Esophagus squamous epithelium (tissue), 5 donors: ENCODE results near the gene TBC1D22B. TPM values are rescaled to one million over a fixed set of nuclear protein-coding genes. Genes with fewer than 3 reads are reported as not detected.
A peak's percentile ranks its signal among the peaks of the same experiment; 100 is the strongest.

Source experiments
- DNase-seq: peaks from one replicate; lab custom pipeline; 2025; lab: John Stamatoyannopoulos, UW
- H3K27ac ChIP-seq, 4 donors: fragments of 200-600 bp; sonication (generic); one replicate each; pipeline ENCODE4 v1.5.1; 2016 to 2019; ENCODE audit warnings: mild to moderate bottlenecking in 1 of 4
- H3K27me3 ChIP-seq, 4 donors: fragments of 200-600 bp; sonication (generic); 1 replicate in 3 of 4; 2 replicates in 1 of 4; pipeline versions ENCODE4 v1.5.1 to v1.6.0; 2017 to 2021; ENCODE audit warnings: antibody characterized with exemption in 1 of 4
- H3K36me3 ChIP-seq, 3 donors: fragments of 200-600 bp; sonication (generic); one replicate each; pipeline ENCODE4 v1.5.1; 2016 to 2019
- H3K4me1 ChIP-seq, 3 donors: fragments of 200-600 bp; sonication (generic); one replicate each; pipeline ENCODE4 v1.5.1; 2017 to 2019
- H3K4me3 ChIP-seq, 4 donors: fragments of 200-600 bp; sonication (generic); 1 replicate in 3 of 4; 2 replicates in 1 of 4; pipeline ENCODE4 v1.5.1; 2016 to 2019; ENCODE audit warnings: mild to moderate bottlenecking in 2 of 4, moderate library complexity in 1 of 4
- H3K9me3 ChIP-seq, 3 donors: fragments of 200-600 bp; sonication (generic); one replicate each; pipeline ENCODE4 v1.5.1; 2016 to 2019
- POLR2A ChIP-seq, 4 donors: fragments of 450-650 bp; IDR thresholded peaks; one replicate each; pipeline ENCODE4 v1.6.1; 2017; ENCODE audit warnings: antibody characterized with exemption in 4 of 4, mild to moderate bottlenecking in 4 of 4, moderate library complexity in 3 of 4
- WGBS, 2 donors: methylation state at CpG; one replicate each; pipeline ENCODE4 v1.1.5; 2018; 5-methylcytosine and 5-hydroxymethylcytosine counted together
- intact Hi-C: fragments of 100-400 bp; cut with DNase I; formaldehyde crosslinking; loops from one replicate; pipeline ENCODE4 v1.15.0; 2022
- total RNA-seq, 4 donors: library from RNA; depleted of rRNA; stranded (reverse); fragments of >200 nt; gene quantifications; one replicate each; pipeline ENCODE4 v1.1.0, GENCODE V29; 2016
- TF ChIP-seq, protein P1 (sequence below), 6 experiments: fragments of 450-650 bp in 4 of 6; fragments of 200-600 bp in 2 of 6; sonication (generic) in 2 of 6; IDR thresholded peaks; one replicate each; pipeline ENCODE4 v1.5.1; 2016 to 2019; ENCODE audit warnings: antibody characterized with exemption in 6 of 6, mild to moderate bottlenecking in 4 of 6, moderate library complexity in 4 of 6
- donor health status: DM: yes; HTN: yes; CAD: no.

Gene TBC1D22B
- total RNA-seq, 4 donors from 2014 or later, result 8.7 to 13.2 (median 10.4) TPM

GRCh38 chr6:37242429-37243052, 15.0 kb upstream of the TBC1D22B start:
- intact Hi-C loops, result no loop called here
- Histone ChIP-seq H3K4me3 (no peak overlapping the region), H3K9me3 (no peaks in the 10 kb centered on the region), H3K36me3 (no peaks in the 10 kb centered on the region), H3K4me1 (peaks cover 27 to 72% (median 36%) of the 10 kb centered on the region in 3 donors), H3K27me3 (no peaks in the 10 kb centered on the region), H3K27ac (peak overlapping the region; percentile 60 to 90 (median 85))
- TF ChIP-seq, protein P1, sequence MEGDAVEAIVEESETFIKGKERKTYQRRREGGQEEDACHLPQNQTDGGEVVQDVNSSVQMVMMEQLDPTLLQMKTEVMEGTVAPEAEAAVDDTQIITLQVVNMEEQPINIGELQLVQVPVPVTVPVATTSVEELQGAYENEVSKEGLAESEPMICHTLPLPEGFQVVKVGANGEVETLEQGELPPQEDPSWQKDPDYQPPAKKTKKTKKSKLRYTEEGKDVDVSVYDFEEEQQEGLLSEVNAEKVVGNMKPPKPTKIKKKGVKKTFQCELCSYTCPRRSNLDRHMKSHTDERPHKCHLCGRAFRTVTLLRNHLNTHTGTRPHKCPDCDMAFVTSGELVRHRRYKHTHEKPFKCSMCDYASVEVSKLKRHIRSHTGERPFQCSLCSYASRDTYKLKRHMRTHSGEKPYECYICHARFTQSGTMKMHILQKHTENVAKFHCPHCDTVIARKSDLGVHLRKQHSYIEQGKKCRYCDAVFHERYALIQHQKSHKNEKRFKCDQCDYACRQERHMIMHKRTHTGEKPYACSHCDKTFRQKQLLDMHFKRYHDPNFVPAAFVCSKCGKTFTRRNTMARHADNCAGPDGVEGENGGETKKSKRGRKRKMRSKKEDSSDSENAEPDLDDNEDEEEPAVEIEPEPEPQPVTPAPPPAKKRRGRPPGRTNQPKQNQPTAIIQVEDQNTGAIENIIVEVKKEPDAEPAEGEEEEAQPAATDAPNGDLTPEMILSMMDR (IDR thresholded peaks at IDR 0.05), result no peak
- no peak for TF ChIP-seq POLR2A (IDR thresholded peaks at IDR 0.05)
- no peak for DNase-seq
- 78 to 95% methylated on average over 1 of the region's 1 CpG for WGBS, 2 donors

GRCh38 chr6:37243131-37243815, 14.3 kb upstream of the TBC1D22B start:
- H3K4me3 ChIP-seq, result no peak overlapping the region
- H3K36me3 ChIP-seq, result no peaks in the 10 kb centered on the region
- WGBS, 2 donors, result 87 to 91% methylated on average over 7 to 8 of the region's 8 CpGs
- peaks cover 27 to 68% (median 36%) of the 10 kb centered on the region in 3 donors for H3K4me1 ChIP-seq
- TF ChIP-seq POLR2A (IDR thresholded peaks at IDR 0.05), result no peak
- TF ChIP-seq, protein P1 (IDR thresholded peaks at IDR 0.05), result no peak
- no peaks in the 10 kb centered on the region for H3K9me3 ChIP-seq
- no peak for DNase-seq
- H3K27me3 ChIP-seq, result no peaks in the 10 kb centered on the region
- H3K27ac ChIP-seq, result peak overlapping the region; percentile 60 to 90 (median 85)
- intact Hi-C loops, result no loop called here

GRCh38 chr6:37243816-37244370, 13.7 kb upstream of the TBC1D22B start:
- WGBS, 2 donors, result 59 to 73% methylated on average over 2 to 3 of the region's 3 CpGs
- peak overlapping the region; percentile 60 to 90 (median 85) for H3K27ac ChIP-seq
- H3K36me3 ChIP-seq, result no peaks in the 10 kb centered on the region
- no peak for DNase-seq
- intact Hi-C loops, result no loop called here
- no peak overlapping the region for H3K4me3 ChIP-seq
- no peaks in the 10 kb centered on the region for H3K27me3 ChIP-seq
- TF ChIP-seq POLR2A (IDR thresholded peaks at IDR 0.05), result no peak
- TF ChIP-seq, protein P1 (IDR thresholded peaks at IDR 0.05), result no peak
- no peaks in the 10 kb centered on the region for H3K9me3 ChIP-seq
- peaks cover 27 to 65% (median 36%) of the 10 kb centered on the region in 3 donors for H3K4me1 ChIP-seq

DNA sequence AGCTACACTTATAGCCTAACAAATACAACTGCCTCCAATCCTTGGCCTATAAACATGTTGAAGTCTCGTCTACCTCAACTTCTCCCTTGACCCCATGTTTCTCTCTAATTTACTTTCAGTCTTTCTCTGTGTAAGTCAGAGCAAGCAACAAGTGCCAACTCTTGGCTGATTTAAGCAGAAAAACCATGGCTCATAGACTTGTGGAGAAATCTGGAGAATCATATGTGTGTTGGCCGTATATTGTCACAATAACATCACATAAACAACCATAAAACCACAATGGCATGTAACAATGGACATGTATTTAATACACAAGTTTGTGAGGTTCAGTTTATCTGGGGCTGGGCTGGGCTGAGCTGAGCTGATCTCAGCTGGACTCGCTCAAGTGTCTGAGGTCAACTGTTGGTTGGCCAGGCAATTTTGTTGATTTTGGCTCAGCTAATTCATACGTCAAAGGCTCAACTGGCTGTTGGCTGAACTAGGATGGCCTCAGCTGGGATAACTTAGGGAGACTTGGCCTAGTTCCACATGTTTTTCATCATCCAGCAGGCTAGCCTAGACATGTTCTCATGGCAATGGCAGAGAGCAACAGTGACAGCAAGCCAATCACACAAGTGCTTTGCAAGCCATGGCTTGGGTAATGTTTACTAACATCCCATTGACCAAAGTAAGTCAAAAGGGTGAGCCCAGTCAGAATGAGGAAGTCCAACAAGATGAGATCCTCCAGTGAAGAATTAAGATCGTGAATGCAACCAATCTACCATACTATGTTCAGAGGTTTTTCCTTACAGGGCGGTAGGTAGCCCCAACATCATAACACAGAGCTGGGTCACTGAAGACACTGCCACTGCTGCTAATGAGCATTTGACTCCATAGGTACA, 12.9 kb upstream of the TBC1D22B start:
- DNase-seq, result no peak
- peak overlapping the region; percentile 76 to 90 (median 85) for H3K27ac ChIP-seq
- no peak overlapping the region for H3K4me3 ChIP-seq
- no peaks in the 10 kb centered on the region for H3K36me3 ChIP-seq
- no peak for TF ChIP-seq POLR2A (IDR thresholded peaks at IDR 0.05)
- TF ChIP-seq, protein P1 (IDR thresholded peaks at IDR 0.05), result no peak
- intact Hi-C loops, result no loop called here
- no peaks in the 10 kb centered on the region for H3K9me3 ChIP-seq
- 39 to 40% methylated on average over 6 of the region's 6 CpGs for WGBS, 2 donors
- no peaks in the 10 kb centered on the region for H3K27me3 ChIP-seq
- peaks cover 23 to 57% (median 32%) of the 10 kb centered on the region in 3 donors for H3K4me1 ChIP-seq
